HL-60/S4 treated with phorbol 12-myristate 13-acetate at 8.2 ng/mL for 4 days and 3 days (cell line): Measurements from ENCODE around the gene MKRN1.
"Not testable (repeated sequence)": the region's sequence is repeated elsewhere in the genome, so short reads cannot be mapped to it uniquely, and the experiment has no call there.

Source experiments
- in situ Hi-C: fragments of 300-500 bp; cut with MboI; formaldehyde crosslinking; loops from 2 replicates; pipeline ENCODE4 v1.15.0; 2022; ENCODE audit warnings: low sequenced_read_pairs

Gene MKRN1

GRCh38 chr7:140485500-140486265 is 6.4 kb upstream of the MKRN1 start:
- in situ Hi-C loops, result no loop called here

DNA sequence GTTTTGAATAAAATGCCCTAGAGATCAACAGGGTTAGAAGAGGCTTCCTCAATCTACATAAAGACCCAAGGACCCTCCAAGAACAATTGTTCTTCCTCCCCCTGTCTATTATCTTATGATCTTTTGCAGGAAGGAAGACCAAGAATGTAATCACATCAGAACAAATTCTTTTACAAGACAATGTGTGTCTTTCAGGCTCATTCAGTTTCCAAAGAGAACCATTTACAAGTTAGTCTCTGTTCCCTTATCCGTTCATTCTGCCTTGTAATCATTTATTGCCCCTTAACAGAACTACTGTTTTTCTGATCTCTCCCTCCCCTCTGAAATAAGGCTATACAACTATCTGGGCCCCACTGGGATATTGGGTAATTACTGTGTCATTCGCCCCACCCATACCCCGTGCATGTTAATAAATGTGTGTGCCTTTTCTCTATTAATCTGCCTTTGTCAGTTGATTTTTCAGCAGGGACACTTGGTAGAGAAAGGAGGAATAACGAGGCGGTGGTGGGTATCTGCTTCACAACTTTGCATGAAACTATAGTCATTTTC is 5.7 kb upstream of the MKRN1 start:
- in situ Hi-C loops, result no loop called here

DNA sequence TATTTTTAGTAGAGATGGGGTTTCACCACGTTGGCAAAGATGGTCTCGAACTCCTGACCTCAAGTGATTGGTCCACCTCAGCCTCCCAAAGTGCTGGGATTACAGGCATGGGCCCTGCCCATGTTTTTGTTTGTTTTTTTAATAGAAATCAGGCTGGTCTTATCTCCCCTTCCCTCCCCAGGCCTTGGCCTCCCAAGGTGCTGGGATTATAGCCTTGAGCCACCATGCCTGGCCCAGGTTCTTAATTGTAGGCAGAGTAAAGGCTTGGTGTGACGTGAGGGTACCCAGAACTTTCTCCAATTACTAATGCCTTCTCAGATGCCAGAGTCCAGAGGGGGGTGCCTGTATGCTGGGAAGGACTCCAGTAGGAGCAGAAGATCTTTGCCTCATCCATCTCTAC is 5.2 kb upstream of the MKRN1 start:
- in situ Hi-C loops, result no loop called here

DNA sequence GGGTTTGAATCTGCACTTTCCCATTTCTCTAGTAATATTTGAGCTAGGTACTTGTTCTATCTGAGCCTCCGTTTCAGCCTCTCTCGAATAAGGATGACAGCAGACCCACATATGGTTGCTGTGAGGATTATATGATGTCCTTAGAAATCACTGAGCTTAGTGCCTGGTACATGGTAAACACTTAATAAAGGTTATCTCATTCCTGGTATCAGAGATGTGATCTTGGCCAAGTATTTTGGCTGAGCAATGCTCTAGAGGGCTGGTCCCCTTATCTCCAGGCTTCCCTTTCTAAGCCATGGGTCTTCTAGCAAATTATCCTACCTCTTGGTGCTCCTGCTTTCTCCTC is 407 bp upstream of the MKRN1 start:
- in situ Hi-C loops, result no loop called here

DNA sequence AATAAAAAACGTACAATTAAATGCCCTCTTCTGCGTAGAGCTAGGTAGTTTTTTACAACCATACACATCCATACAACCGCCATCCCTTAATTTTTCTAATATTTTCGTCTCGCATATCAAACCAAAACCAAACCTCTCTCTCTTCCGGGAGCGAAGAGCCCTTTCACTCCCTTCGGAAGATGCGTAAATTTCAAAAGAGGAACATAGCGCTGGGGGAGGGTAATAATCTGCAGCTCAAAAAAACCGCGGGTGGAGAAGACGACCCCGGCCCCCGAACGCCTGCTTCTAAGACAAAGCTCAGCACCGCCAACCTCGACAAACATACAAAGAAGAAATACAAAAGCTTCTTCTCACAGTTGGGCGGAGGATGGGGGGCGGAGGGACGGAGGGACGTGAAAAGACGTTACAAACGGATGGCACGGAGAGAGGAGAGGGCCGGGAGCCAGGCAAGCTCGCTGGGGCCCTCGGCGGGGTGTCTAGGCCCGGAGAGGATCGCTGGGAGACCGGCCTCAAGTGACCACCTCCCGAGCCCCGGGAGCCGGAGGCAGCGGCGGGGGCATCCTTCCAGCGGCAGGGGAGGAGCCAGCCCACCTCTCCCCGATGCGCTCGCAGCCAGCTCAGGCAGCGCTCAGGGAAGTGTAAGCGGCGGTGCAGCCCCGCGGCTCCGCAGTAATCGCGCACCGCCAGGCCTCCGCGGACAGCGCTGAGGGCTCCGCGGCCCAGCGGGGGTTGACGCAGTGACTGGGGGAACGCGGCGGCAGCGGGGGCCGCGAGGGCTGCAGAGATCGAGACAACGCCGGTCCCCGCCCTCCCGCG is 851 bp downstream of the MKRN1 start:
- in situ Hi-C loops, result no loop called here

- in situ Hi-C loops, result no loop called here
These were observed 2.5 kb downstream of the MKRN1 start for GRCh38 chr7:140476698-140477261.

DNA sequence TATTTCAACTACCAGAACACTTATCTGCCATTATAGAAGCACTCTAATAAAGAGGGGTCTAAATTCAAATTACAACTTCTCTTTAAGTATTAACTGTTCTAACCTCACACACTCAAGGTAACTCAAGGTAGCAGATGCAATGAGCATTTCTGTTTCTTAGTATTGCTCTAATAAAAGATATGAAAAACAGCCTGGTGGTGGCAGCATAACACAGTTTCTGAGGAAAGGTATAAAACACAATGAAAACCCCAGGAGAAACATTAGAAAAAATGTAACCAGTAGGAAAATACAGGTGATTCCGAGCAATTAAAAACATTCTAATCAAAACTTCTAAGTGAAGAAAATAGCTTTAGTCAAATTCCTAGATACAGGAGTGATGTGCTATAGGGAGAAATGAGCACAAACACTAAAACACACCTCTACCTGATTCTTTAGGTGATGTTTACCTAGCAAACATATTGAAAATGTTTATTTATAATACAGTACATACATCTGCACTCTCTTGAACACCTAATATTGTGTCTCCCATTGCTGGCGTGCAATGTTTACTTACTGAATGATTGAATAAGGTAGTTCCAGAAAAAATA is 3.5 kb downstream of the MKRN1 start:
- in situ Hi-C loops, result no loop called here

DNA sequence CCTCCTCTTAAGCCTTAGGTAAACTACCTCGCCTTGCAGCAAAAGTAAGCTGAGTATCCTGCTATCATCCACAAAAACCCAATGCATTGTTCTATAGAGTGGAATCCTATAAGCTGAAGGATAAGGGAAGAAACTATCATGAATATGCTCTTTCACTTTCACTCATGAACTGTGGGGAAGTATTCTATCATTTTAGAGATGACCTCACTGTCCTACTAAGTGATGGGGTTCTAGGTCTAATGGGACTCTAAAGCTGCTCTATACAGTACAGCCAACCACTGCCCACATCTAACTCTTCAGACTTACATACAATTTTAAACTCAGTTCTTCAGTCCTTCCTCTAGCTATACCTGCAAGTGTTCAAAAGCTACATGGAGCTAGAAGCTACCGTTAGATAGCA is 16.2 kb downstream of the MKRN1 start:
- in situ Hi-C loops, result no loop called here

DNA sequence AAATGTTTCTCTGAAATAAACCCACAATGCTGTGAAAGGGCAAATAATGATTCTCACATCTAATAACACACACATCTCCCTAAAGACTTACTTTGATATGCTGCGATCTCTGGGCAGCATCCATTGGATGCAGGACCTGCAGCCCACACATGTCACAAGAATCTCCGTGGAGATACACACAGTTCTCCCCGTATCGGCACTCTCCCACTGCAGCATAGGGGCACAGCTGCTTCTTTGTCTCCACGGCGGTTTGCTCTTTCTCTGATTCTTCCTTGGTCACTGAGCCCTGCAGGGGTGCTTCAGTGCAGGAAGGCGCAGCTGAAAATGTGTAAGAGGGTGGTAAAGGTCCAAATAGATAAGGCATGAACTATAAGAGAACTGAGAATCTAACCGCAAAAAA is 20.4 kb downstream of the MKRN1 start:
- in situ Hi-C loops, result no loop called here

- in situ Hi-C loops, result no loop called here
These were observed 21.1 kb downstream of the MKRN1 start for GRCh38 chr7:140458201-140458600.

- in situ Hi-C loops, result no loop called here
These were observed 22.7 kb downstream of the MKRN1 start for GRCh38 chr7:140456551-140457051.

GRCh38 chr7:140455743-140456142 is 23.6 kb downstream of the MKRN1 start:
- in situ Hi-C loops, result no loop called here

GRCh38 chr7:140454657-140455015 is 24.7 kb downstream of the MKRN1 start:
- in situ Hi-C loops, result no loop called here

DNA sequence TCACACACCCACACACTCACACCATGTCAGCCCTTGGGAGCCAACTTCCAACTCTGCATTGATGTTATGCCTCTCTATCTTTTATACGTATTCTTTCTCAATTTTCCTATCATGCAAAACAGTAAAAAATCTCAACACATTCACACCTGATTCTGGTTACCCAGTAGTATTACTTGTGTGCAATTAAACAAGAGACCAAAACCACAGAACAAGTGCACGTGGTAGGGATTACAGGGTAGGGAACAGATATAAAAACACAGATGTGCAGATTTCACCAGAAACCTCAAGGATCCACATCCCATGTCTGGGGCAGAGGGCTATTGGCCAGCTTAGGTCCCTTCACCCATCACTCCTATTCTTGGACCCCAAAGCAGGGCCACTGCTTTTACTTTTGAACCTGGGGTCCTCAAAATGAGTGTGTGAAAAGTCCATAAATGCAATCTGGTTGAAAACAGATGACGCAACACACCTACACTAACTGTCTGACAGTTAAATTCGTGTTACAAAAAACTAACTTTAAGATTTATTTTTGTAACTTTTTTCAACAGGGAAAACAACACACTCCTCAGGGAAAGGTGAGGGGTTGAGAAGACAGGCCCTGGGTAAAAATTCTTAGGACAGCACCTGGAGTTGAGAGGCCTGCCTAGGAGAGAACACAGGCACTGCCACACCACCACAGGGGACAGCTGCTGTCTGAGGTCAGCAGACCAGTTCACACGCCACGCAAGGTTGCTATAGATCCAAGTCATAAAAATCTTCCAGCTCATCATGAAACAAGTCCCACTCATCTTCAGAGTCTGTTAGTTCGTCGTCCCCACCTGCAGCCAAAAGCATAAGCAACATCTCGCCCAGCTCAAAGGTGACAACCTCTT is 25.3 kb downstream of the MKRN1 start:
- in situ Hi-C loops, result not testable (repeated sequence)

DNA sequence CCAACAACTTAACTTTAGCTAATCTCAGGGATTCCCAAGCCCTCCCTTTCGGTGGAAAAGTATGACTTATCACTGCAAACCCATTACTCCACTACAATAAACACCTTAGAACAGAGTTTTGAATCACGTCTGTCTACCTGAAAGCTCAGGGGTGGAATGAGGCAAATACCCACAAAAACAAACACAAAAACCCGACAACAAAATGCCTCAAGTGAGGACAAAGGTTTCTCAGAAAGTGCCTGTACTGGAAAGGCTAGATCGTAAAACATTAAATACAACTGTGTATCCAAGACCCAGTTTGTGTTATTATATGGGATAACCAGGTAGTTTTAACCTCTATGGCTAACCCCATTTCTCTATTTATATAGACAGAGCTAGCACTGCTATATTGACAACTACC is 26.0 kb downstream of the MKRN1 start:
- in situ Hi-C loops, result no loop called here

- in situ Hi-C loops, result no loop called here
These were observed 27.6 kb downstream of the MKRN1 start for GRCh38 chr7:140451716-140452115.

GRCh38 chr7:140448781-140449480 is 30.4 kb downstream of the MKRN1 start:
- in situ Hi-C loops, result no loop called here

- in situ Hi-C loops, result no loop called here
These were observed 31.5 kb downstream of the MKRN1 start for GRCh38 chr7:140447841-140448240.

DNA sequence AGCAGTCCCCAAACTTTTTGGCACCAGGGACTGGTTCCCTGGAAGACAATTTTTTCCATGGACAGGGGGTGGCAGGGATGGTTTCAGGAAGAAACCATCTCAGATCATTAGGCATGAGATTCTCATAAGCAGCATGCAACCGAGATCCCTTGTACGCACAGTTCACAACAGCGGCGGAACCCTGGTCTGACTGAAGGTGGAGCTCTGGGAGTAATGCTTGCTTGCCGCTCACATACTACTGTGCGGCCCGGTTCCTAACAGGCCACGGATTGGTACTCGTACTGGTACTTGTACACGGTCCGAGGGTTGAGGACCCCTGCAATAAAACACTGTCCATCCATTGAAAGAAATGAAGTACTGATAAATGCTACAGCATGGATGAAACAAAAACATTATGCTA is 32.8 kb downstream of the MKRN1 start:
- in situ Hi-C loops, result no loop called here

DNA sequence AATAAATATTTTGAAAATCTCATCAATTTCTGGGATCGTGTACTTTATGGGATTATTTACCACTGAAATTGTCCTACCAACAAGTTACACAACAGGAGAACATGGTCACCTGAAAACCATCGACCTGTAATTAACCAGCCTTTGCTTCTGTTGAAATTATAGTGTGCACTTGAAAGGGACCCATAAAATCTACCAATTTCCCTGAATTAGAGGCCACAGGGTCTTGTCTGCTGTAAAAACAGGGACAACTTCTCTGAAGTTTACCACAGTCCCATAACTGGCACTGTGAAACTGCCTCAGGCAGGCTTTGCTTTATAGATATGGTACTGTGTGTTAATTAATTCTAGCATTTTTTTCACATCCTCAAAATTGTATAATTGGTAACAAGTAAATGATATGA is 37.8 kb downstream of the MKRN1 start:
- in situ Hi-C loops, result no loop called here
